NCI-H2196 (cell line): ENCODE data around the gene STK11IP.

Experiments
- DNase-seq: peaks from one replicate; lab custom pipeline; 2025; ENCODE audit not compliant: unreplicated experiment; lab: John Stamatoyannopoulos, UW

The STK11IP gene

DNA sequence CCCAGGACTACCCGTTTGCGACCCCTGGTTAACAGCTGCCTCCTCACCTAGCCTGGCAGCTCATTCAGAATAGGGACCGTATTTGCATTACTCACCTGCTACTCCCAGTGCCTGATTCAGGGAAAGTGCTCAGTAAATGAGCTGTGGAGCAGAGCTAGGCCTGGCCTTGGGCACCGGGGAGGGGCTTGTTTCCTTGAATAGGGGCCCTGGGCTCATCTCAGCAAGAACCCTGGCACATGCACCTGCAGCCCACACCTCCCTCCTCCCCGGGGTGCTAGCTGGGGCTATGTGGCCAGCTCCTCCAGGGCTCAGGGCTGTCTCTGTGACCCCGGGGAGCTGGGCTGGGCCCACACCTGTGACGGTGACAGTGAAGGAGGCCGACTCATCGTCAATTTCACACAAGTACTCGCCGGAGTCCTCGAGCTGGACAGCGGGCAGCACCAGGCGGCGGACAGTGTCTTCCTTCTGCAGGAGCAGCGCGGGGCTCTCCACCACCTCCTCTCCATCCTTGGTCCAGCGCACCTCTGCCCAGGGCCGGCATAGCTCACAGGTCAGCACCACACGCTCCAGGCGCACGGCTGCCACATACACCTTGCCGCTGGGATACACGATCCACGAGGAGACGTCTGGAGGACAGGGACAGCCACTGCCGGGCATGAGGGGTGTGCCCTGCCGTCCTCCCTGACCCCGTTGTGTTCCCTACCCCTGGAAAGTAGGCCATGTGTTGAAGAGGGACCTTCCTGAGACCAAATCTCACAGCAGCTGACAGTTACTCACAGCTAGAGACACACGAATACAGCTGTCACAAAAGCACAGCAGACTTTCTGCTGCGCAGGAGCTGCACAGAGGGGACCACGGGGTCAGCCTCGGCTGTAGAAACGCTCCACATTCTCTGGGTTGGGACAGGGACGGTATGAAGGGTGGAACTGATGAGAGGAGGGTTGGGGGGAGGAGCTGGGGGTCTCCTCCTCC is 35.3 kb upstream of the STK11IP start:
- DNase-seq, result no peak

DNA sequence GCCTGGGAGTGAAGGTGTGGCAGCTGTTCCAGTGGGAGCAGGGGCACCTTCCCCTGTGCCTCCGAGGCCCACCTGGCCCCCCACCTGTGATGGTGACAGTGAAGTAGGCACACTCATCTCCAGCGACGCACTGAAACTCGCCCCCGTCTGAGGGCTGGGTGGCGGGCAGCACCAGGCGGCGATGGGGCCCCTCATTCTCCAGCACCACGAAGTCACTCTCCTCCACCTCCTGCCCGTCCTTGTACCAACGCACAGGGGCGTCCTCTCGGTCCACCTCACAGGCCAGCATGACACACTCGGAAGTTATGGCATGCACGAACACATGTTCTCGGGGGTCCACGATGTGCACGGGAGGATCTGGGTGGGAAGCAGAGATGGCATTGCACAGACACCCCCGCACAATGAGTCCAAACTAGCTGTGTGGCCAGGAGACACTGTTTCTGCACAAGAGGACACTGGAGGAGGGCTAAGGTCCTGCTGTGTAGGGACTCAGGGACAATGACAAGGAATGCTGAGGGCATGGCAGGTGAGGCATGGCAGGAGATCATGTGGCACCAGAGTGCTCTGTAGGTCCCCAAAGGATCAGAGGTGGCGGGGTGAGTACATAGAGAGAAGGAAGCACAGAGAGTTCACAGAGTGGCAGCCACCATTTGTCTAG is 34.3 kb upstream of the STK11IP start:
- no peak for DNase-seq

DNA sequence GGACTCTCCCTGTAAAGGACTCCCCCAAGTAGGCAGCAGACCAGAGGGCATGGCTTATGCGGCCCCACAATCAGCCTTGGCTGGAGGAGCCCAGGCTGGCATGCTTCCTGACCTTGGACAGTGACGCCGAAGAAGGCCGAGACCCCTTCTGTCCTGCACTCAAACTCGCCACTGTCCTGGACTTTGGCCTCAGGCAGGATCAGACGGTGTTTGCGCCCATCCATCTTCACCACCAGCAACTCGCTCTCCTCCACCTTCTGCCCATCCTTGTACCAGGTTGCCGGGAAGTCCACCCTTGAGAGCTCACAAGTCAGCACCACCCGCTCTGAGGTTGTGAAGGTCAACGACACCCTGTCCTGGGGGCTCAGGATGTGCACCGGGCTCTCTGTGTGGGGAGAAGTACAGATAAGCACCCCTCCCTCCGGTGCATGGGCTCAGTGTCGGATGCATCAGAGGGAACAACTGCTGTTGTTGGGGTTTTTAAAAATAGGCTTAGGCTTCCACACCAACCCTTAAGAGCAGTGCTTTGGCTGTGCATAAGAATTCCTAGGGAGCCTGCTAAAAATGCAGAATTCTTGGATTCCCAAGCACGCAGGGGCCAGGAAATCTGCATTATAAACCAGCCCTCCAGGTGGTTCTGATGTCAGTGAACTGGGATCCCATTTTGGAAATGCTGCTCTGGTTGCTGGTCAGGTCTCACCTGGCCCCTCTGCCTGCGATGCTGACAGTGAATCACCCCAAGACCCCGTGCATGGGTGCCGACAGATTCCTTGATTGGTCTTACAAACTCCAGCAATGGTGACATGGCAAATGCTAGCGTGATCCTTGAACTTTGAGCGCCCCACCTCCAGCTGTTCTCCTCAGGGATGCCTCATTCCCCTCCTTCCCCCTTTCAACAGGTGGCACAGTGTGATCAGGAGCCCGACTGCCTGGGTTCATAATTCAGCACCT is 32.3 kb upstream of the STK11IP start:
- DNase-seq, result no peak

DNA sequence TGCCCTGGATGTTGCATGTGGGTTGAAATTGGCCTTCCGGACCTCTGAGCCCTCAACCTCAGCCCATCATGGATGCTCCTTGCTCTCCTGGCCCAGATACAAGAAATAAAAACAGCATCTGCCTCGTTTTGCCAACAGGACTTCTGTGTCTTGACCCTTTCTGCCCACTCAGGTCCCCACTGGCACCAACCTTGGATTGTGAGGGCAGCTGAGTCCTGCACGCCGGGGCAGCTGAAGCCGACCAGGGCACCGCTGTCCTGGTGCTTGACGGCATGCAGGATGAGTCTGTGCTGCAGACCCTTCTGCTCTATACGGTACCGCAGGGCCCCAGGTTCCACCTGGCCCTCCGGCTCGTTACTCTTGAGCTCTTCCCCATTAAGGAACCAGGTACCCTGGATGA is 31.0 kb upstream of the STK11IP start:
- DNase-seq, result no peak

DNA sequence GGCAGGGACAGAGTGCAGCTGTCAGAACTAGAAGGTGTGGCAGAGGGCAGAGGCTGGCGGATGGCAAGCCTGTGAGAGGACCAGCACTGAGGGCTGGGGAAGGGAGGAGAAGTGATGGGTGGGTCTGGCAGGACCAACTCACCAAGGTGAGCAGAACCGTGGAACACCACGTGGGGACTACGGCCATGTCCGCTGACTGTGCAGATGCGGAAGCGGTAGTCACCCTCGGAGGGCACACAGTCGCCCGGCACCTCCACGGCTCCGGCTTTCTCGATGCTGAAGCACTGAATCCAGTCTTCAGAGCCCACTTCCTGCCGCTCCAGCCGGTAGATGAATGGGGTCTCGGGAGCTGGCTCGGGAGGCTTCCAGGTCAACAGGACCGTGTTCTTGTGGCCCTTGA is 30.5 kb upstream of the STK11IP start:
- DNase-seq, result no peak

DNA sequence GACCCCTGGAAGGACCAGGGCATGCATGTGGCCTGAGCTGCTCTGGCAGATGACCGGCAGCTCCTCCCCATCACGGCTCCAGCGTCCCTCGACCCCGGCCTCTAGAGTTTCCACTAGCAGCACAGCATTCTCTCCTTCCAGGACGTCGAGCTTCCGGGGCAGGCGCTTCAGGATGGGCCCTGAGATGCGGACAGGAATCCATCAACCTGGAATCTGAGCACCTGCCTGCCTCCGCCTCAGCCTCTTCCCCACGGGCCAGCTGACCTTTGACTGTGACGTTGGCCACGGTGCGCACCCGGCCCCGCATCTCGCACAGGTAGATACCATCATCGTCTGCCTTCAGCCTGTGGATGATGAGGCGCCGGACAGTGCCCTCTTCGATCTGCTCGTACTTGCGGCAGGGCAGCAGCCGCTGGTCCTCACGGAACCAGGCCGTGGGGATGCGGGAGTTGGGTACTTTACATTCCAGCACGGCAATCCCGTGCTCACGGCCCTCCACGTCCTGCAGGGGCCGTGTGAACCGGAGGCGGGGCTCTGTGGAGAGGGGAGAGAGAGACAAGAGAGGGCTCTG is 29.8 kb upstream of the STK11IP start:
- DNase-seq, result no peak

DNA sequence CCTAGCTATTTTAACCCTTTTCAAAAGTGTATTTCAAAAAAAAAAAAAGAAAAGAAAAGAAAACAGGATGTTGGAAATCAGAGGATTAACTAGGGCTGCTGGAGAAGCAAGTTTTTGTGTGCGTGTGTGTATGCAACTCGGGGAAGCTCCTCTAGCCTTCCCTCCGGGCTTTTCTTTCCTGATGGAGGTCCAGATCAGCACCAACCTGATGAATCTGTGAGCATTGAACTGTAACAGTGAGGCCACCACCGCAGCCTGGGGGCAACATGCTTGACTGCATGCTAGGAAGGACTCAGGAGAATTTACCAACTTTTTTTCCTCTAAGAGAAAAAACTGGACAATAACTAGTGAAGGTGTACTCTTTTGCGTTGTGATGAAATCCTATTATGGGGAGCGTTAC is 28.6 kb upstream of the STK11IP start:
- DNase-seq, result no peak

DNA sequence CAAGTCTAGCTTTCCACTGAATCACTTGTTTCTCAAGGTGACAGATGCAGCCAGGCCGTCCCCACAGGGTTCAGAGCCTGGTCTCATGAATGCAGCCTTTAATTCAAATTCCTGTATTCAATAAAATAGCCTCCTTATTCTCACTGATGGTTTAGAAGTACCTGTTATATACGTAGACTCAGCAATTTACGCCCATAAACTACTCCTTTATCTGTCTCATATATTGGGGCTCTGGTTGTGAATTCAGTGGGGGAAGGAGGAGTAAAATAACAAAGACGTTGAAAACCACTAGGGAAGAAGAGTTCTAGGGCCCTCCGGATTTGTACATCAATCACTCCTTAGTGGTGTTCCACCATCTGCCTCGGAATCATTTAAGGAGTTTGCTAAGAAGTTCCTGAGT is 28.0 kb upstream of the STK11IP start:
- DNase-seq, result no peak

DNA sequence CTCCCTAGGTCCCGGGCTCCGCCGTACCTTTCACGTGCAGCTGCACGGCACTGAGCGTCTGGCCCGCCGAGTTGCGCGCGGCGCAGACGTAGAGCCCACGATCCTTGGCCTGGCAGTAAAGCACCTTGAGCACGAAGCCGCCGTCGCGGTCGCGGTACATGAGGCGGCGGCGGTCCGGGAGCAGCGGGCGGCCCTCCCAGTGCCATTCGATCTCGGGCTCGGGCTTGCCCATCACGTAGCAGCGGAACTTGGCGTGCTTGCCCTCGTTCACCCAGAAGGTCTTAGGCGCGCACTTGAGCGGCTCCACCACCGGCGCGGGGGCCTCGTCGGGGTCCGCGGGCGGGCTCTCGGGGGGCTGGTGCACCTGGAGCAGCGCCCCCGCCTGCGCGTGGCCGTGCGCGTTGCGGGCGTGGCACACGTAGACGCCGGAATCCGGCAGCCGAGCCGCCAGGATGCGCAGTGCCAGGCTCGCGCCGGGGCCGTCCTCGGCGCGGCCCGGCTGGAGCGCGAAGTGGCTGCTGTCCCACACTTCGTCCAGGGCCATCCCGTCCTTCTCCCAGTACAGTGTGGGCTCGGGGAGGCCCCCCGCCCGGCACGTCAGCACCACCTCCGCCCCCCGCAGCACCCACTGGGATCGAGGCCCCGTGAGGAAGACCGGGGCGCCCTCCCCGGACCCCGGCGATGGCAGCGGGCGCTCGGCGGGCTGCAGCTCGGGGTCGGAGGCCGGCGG is 27.3 kb upstream of the STK11IP start:
- peak; percentile 31 for DNase-seq

DNA sequence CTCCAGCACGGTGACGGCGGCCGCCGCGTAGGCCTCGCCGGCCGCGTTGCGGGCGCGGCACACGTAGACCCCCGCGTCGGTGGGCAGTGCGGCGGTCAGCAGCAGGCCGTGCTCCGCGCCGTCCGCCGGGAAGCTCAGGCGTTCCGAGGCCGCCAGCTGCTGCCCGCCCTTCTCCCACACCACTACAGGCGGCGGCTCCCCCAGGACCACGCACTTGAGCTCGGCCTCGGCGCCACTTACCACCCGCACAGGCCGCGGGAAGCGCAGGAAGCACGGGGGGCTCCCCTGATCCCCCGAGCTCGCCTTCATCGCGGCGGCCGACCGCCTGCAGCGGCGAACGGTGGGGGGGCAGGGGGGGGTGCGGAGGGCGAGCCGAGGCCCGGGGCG is 26.7 kb upstream of the STK11IP start:
- DNase-seq, result no peak

DNA sequence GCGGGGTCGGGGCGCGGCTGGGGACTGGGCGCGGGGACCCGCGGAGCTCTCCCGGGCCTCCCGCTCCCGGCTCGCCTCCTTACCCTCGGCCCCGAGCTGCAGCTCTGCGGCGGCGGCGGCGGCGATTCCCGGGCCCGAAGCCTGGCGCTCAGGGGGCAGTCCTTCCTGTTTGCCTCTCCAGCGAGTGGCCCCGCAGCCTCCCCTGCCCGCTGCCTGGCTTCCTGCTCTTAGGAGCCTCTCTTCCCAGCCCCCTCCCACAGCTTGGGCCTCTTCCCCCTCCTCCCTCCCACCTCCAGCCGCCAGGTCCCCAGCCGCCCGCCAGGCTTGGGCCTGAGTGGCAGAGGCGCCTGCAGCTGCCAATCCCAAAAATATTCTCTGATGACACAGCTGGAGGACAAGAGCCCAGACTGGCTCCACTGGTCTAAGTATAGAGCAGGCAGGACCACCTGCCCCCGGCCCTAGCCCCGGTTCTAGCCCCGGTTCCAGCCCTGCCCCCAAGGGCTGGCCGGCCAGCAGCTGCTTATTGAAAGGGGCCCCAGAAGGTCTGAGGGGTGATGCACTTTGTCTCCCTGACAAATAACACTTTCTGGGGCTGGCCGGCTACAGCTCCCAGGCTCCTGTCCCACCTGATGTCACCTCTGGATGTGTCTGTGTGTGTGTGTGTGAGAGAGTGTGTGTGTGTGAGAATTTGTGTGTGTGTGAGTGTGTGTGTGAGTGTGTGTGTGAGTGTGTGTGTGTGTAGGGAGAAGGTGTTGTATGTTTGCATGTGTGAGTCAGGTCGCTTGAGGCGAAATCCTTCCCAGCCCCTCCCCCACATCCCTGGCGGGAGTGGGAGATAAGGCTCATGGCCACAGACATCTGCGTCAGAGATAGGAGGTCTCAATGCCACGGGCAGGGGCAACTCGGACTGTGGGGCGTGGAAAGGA is 26.1 kb upstream of the STK11IP start, which contains the start of gene OBSL1:
Gene OBSL1 (minus strand): TSS at position 229 of the 926 bp plus-strand sequence. CDS start 307 bp downstream, outside the sequence.
- peak; percentile 66 for DNase-seq

DNA sequence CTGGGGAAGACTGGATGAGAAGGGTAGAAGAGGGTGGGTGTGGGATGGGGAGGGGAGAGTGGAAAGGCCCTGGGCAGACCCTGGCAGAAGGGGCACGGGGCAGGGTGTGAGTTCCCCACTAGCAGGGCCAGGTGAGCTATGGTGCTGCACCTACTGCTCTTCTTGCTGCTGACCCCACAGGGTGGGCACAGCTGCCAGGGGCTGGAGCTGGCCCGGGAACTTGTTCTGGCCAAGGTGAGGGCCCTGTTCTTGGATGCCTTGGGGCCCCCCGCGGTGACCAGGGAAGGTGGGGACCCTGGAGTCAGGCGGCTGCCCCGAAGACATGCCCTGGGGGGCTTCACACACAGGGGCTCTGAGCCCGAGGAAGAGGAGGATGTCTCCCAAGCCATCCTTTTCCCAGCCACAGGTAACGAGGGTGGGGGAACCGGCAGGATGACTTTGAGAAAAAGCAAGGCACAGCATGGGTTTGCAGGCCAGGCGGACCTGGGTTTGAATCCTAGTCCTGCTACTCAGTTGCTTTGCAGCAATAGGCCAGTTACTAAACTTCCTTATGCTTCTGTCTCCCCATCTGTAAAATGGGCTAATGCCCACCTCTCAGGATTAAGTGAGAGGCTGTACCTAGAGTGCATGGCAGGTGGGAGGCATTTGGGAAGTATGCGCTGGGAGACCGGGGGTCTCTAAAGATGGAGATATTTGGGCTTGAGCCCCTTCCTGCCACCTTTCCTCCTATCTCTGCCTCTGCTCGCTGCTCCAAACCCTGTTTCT is 25.2 kb upstream of the STK11IP start, which contains the start of gene INHA:
Gene INHA (plus strand): TSS at position 74 of the 765 bp plus-strand sequence. CDS start 65 bp downstream, at position 139.
- DNase-seq, result no peak

DNA sequence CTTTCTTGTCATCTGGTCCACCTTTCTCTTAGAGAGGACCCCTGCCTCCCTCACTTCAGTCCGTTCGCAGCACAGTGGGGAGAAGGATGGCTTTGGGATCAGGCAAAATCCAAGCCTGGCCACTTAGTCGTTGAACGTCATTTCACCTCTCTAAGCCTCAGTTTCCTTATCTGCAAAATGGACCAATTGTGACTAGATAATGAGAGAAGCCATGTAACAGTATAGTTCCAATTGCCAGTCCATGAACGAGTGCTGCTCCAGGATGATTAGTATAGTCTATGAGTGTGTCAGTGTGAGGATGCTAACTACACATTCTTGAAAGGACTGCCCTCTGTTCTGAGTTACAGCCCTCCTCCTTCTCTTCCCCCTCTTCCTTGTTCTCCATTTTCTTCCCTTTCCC is 24.5 kb upstream of the STK11IP start:
- DNase-seq, result no peak

DNA sequence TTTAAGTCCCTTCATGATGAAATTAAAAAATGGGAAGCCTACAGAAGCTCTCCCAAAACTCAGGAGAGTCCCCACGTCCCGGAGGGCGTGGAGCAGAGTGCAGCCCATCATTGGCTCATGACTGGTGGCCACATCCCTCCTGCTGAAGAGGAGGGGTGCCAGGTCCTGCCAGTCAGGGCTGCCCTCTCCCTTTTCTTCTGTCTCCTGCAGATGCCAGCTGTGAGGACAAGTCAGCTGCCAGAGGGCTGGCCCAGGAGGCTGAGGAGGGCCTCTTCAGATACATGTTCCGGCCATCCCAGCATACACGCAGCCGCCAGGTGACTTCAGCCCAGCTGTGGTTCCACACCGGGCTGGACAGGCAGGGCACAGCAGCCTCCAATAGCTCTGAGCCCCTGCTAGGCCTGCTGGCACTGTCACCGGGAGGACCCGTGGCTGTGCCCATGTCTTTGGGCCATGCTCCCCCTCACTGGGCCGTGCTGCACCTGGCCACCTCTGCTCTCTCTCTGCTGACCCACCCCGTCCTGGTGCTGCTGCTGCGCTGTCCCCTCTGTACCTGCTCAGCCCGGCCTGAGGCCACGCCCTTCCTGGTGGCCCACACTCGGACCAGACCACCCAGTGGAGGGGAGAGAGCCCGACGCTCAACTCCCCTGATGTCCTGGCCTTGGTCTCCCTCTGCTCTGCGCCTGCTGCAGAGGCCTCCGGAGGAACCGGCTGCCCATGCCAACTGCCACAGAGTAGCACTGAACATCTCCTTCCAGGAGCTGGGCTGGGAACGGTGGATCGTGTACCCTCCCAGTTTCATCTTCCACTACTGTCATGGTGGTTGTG is 23.0 kb upstream of the STK11IP start:
- DNase-seq, result peak; percentile 86

DNA sequence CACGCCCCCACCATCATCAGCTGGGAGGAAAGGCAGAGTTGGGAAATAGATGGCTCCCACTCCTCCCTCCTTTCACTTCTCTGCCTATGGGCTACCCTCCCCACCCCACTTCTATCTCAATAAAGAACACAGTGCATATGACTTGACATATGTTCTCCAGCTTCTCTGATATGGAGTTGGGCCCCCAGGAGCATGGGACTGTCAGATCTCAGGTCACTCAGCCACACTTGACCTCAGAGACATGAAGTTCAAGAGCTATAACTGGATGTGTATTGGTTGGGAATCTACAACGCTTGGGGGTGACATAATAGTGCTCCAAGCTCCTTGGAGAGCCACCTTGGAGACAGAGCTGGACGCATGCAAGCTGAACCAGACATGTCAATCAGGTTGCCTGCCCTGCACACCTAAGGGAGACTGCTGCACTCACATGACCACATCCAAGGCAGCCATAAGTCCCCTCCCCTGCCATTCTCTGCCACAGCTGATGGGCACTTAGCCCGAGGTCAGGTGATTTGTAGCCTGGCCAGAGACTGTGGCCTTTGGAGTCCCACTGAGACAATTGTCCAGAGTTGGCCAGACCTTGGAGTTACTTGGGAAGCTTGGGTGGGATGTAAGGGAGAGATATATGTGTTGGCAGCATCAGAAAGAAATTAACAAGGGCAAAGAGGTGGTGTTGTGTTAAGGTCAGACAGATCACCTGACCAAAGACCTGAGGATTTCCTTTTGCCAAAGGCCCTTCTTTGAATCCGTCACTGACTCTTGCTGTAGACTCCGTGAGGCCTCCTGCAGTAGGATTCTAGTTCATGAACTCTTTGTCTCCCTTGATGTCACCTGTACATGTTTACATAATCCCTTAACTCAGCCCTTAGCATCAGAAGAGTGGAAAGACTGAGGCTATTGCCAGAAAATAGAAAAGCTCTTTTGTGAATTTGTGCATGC is 21.8 kb upstream of the STK11IP start:
- no peak for DNase-seq
